GM12891 (cell line): ENCODE results near the gene DAAM1.

Experiments used
- DNase-seq: peaks from one replicate; pipeline ENCODE4 v3.0.0; 2011; ENCODE audit warnings: low spot score; ENCODE audit not compliant: insufficient read length
- FAIRE-seq: peaks from 2 replicates; lab custom pipeline; 2011; peaks lifted over from hg19 to GRCh38; lab: Jason Lieb, UNC
- PAX5 ChIP-seq: IDR thresholded peaks from 2 replicates; pipeline ENCODE4 v1.6.1; 2011; ENCODE audit warnings: low read length, moderate library complexity, mild to moderate bottlenecking; ENCODE audit not compliant: insufficient read depth, severe bottlenecking
- POLR2A ChIP-seq: IDR thresholded peaks from 2 replicates; pipeline ENCODE4 v1.6.1; 2011; ENCODE audit warnings: low read depth, low read length, control low read depth
- POLR2AphosphoS5 ChIP-seq: IDR thresholded peaks from 2 replicates; pipeline ENCODE4 v1.6.1; 2011; ENCODE audit warnings: low read depth, low read length, control low read depth
- POU2F2 ChIP-seq: IDR thresholded peaks from 2 replicates; pipeline ENCODE4 v1.6.1; 2011; ENCODE audit warnings: low read depth, mild to moderate bottlenecking, control low read depth, low read length, moderate library complexity
- SPI1 ChIP-seq: IDR thresholded peaks from 2 replicates; pipeline ENCODE4 v1.6.1; 2011; ENCODE audit warnings: low read depth, low read length, control low read depth
- TAF1 ChIP-seq: IDR thresholded peaks from 2 replicates; pipeline ENCODE4 v1.6.1; 2011; ENCODE audit warnings: low read depth, low read length, control low read depth

DAAM1 gene

DNA sequence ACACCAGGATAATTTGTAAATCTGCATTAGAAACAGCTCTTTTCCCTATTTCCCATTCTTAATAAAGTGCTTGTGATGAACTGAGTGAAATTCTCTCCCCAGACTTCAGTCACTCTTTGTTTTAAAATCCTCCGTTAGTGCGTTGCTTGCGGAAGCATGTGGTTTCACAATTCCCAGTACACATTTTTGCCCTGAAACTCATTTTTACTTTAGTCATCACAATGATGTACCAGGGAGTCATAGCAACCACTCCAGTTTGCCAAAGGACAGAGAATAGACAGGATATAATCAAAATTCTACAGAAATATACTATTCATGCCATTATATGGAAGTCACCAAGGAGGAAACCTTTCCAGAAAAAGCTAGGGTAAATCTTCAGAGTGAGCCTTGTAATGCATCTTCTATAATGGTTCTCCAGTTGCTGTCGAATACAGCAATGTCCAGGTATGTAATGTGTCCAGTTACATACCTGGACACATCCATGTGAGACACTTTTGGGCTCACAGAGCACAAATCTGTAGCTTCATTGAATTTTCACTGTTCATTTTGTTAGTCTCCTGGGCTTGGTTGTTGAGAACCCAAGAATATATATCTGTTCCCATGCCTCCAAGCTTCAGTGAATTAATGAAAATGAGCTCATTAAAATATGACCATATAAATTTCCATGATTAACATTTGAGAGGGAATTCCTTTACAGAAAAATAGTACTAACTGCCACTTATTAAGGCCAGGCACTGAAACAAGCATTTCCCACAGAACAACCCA lies 219.0 kb downstream of the DAAM1 start:
- FAIRE-seq (no peak), DNase-seq (no peak)
- no peak for TF ChIP-seq PAX5

DNA sequence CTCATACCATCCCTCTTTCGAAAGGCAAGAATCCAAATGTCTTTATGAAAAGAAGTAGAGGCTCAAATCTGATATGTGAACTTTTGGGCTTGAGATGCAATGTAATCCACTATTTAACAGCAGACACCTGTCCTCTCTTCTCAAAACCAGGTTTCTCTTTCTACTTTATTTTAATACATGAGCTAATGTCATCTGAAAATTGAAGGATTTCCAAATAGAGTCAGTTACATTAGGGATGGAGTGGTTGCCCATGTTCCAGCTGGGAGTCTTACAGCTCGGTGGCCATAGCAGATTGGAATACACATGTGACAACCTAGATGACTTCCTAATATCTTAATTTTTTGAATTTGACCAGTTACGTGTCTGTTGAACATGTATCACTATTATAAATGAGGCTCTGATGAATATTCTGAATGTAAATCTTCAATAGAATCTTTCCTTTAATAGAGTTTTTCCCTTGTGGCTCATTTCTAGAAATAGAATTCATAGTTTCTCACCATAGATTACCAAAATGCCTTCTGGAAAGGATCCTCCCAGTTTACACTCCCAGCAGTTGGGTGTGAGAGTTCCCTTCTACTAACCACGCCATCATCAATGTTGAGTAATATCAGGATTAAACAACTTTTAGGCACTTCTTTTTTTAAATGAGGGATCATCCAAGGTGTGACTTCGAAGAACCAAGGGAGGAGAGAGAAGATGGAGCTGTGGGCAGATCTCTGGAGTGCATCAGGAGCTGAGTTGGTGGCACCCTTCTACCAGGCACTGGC lies 227.6 kb downstream of the DAAM1 start:
- TF ChIP-seq PAX5, result no peak
- no peak for TF ChIP-seq TAF1
- TF ChIP-seq SPI1, result no peak
- no peak for TF ChIP-seq POU2F2
- TF ChIP-seq POLR2A, result no peak
- TF ChIP-seq POLR2AphosphoS5, result no peak
- DNase-seq (no peak), FAIRE-seq (no peak)

DNA sequence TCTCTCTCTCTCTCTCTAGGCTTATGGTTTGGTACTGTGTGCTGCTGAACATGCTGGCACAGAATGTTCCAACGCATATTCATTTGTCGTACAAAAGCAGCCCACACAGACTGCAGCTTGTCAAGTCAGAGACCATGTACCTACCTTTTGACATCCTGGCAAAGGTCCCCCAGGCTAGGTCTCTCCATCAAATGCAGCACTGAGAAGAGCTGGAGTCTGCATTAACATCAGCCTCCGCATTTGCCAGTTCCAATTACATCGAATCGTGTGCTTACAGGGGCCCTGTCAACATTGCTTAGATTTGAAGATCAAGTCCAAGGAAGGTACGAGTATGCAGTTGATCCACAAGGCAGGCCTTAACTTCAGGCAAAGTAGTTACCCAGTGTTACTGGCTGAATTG lies 228.8 kb downstream of the DAAM1 start:
- no peak for FAIRE-seq
- TF ChIP-seq POLR2AphosphoS5, result no peak
- TF ChIP-seq POU2F2, result no peak
- TF ChIP-seq POLR2A, result no peak
- TF ChIP-seq SPI1, result no peak
- TF ChIP-seq PAX5, result no peak
- no peak for TF ChIP-seq TAF1
- DNase-seq, result no peak

DNA sequence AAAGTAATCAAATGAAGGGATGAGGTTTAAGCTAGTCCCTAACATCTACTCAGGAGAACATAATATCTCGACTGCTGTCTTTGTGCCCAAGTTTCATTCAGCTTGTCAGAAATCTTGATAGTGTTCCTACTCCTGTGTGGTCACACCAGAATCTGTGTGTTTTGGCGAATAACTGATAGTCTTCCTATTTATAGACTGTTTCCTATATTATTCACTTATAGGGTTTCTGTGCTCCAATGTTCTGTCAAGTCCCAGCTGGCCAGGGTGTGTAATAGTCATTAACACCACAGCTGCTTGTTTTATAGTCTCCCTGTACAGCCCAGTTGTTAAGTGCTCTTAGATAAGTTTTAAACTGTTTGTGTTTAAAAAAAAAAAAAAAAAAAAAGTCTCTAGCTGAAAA lies 230.8 kb downstream of the DAAM1 start:
- DNase-seq, result no peak
- TF ChIP-seq POU2F2 (no peak), POLR2A (no peak), PAX5 (no peak), SPI1 (no peak), TAF1 (no peak), POLR2AphosphoS5 (no peak)
- no peak for FAIRE-seq
